ENCODE results near the gene SRRM1.

GRCh38 chr1:24713736-24714135, 70.6 kb downstream of the SRRM1 start:
- TF ChIP-seq CTCF (IDR thresholded peaks at IDR 0.05) (no peak), EP300 (IDR thresholded peaks at IDR 0.05) (no peak), POLR2A (IDR thresholded peaks at IDR 0.05) (no peak)
